ENCODE data around the gene UBR4.

Gene UBR4

GRCh38 chr1:19079541-19080472, 130.3 kb downstream of the UBR4 start:
- TF ChIP-seq, protein P1, sequence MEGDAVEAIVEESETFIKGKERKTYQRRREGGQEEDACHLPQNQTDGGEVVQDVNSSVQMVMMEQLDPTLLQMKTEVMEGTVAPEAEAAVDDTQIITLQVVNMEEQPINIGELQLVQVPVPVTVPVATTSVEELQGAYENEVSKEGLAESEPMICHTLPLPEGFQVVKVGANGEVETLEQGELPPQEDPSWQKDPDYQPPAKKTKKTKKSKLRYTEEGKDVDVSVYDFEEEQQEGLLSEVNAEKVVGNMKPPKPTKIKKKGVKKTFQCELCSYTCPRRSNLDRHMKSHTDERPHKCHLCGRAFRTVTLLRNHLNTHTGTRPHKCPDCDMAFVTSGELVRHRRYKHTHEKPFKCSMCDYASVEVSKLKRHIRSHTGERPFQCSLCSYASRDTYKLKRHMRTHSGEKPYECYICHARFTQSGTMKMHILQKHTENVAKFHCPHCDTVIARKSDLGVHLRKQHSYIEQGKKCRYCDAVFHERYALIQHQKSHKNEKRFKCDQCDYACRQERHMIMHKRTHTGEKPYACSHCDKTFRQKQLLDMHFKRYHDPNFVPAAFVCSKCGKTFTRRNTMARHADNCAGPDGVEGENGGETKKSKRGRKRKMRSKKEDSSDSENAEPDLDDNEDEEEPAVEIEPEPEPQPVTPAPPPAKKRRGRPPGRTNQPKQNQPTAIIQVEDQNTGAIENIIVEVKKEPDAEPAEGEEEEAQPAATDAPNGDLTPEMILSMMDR (IDR thresholded peaks at IDR 0.05; ENCODE audit: insufficient read depth, low read depth, low read length, missing control alignments), result no peak
- no peak for DNase-seq (ENCODE audit: low read depth)
- H3K4me3 ChIP-seq (ENCODE audit: low read length), result no peak overlapping the region

GRCh38 chr1:19078536-19078935, 131.5 kb downstream of the UBR4 start:
- no peak overlapping the region for H3K4me3 ChIP-seq (ENCODE audit: low read length)
- TF ChIP-seq, protein P1 (IDR thresholded peaks at IDR 0.05; ENCODE audit: insufficient read depth, low read depth, low read length, missing control alignments), result no peak
- no peak for DNase-seq (ENCODE audit: low read depth)

GRCh38 chr1:19076841-19077616, 133.0 kb downstream of the UBR4 start:
- TF ChIP-seq, protein P1 (IDR thresholded peaks at IDR 0.05; ENCODE audit: insufficient read depth, low read depth, low read length, missing control alignments), result no peak
- no peak overlapping the region for H3K4me3 ChIP-seq (ENCODE audit: low read length)
- peak; percentile 75 for DNase-seq (ENCODE audit: low read depth)

DNA sequence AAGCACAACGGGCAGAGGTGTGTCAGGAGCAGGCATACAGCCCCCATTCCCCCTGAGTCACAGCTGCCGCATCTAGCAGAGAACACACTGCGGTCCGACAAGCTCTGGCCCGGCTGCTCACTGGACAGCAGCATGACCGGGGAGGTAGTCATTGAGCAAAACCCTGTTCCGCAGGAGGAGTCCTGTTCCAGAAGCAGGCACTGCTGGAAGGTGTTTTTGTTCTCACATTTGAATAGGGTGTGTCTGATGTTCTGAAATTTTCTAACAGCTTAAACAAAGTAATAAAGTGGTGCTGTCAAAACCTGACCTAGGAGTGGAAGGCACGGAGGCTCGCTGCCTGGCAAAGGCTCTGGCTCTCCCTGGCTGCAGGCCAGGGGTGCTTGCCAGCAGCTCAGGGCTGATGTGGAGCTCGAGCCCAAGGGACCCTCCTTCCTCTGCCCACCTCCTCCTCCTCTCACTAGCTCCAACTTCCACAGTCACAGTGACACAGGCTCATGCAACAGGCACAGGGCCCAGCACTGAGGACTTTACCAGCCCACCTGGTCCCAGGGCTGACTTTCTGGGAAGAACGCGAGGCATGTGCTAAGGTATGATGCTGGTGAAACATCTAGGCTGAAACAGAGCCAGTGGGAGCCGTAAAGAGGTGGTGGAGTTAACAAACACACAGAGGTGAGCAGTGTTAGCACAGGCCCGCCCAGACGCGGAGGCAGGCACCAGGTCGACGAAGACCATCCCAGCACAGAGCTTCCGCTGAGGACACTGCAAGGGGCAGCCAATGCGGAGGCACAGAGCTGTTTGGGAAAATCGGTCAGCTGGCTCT, 135.0 kb downstream of the UBR4 start:
- peak; percentile 97 for DNase-seq (ENCODE audit: low read depth)
- H3K4me3 ChIP-seq (ENCODE audit: low read length), result no peak overlapping the region
- TF ChIP-seq, protein P1 (IDR thresholded peaks at IDR 0.05; ENCODE audit: insufficient read depth, low read depth, low read length, missing control alignments), result no peak

DNA sequence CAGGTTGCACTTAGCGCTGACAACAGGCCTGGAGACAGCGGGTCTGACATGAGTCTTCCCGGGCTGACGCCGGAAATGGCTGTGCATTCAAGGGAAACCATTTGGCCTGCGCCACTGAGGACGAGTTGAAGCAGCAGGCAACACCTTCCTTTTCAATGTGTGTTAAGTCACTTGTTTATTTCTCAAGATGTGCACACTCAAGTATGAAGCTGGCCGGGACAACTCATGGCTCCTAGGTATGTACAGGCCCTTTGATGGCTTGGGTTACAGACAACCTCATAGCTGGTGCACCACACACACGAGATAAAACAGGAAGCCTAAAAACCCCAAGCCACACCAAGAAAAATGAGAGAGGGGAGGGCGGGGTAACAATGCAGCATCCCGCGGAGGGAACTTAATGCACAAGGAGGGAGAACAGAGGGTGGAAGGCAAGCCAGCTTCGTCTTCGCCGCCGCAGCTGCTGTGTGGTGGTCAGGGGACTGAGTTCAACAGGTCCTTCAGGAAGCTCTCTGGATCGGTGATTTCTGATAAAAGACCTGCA, 135.6 kb downstream of the UBR4 start:
- TF ChIP-seq, protein P1 (IDR thresholded peaks at IDR 0.05; ENCODE audit: insufficient read depth, low read depth, low read length, missing control alignments), result no peak
- H3K4me3 ChIP-seq (ENCODE audit: low read length), result no peak overlapping the region
- peak; percentile 73 for DNase-seq (ENCODE audit: low read depth)
